Ovary (tissue), 3 donors: ENCODE results near the gene CEP152.

Experiments used
- CTCF ChIP-seq, 3 donors: fragments of 450-650 bp in 2 of 3; fragments of 200-600 bp in 1 of 3; IDR thresholded peaks; one replicate each; pipeline versions ENCODE4 v1.5.1 to v1.8.0; 2016 to 2022; ENCODE audit warnings: antibody characterized with exemption in 3 of 3, mild to moderate bottlenecking in 1 of 3
- POLR2A ChIP-seq: fragments of 450-650 bp; IDR thresholded peaks from one replicate; pipeline ENCODE4 v1.6.1; 2017; ENCODE audit warnings: antibody characterized with exemption, mild to moderate bottlenecking, moderate library complexity
- donor health status: DM: no; HTN: no; CAD: no.

- TF ChIP-seq CTCF (IDR thresholded peaks at IDR 0.05) (peak in 1 of 3 donors; percentile 32), POLR2A (no peak)
Measured at GRCh38 chr15:48855501-48856440, 44.9 kb upstream of the CEP152 start.
